ENCODE results near the gene TRIM40. TPM values are rescaled to one million over a fixed set of nuclear protein-coding genes. Genes with fewer than 3 reads are reported as not detected.

TRIM40 gene
- polyA plus RNA-seq, 1 donor, result not detected

Other genes starting within 250 kb of the TRIM40 start
- 105 TPM for gene HLA-A, start 193.6 kb upstream of the TRIM40 start, polyA plus RNA-seq (ENCODE audit: insufficient read length)
- 42.0 TPM for gene POLR1H, start 74.9 kb upstream of the TRIM40 start, polyA plus RNA-seq (ENCODE audit: insufficient read length)
- 60.1 TPM for gene PPP1R11, start 68.9 kb upstream of the TRIM40 start, polyA plus RNA-seq (ENCODE audit: insufficient read length)
- 2.0 TPM for gene RNF39, start 60.4 kb upstream of the TRIM40 start, polyA plus RNA-seq (ENCODE audit: insufficient read length)
- not detected for gene TRIM31, start 23.1 kb upstream of the TRIM40 start, polyA plus RNA-seq (ENCODE audit: insufficient read length)
- gene TRIM10, start 25.1 kb downstream of the TRIM40 start, polyA plus RNA-seq (ENCODE audit: insufficient read length), result 0.27 TPM
- 0.08 TPM for gene TRIM15, start 27.4 kb downstream of the TRIM40 start, polyA plus RNA-seq (ENCODE audit: insufficient read length)
- gene TRIM26, start 77.3 kb downstream of the TRIM40 start, polyA plus RNA-seq (ENCODE audit: insufficient read length), result 39.7 TPM
- gene TRIM39, start 190.8 kb downstream of the TRIM40 start, polyA plus RNA-seq (ENCODE audit: insufficient read length), result 16.2 TPM
- 23.3 TPM for gene RPP21, start 209.0 kb downstream of the TRIM40 start, polyA plus RNA-seq (ENCODE audit: insufficient read length)

Data from left kidney (tissue), 1 donor.